B cell (primary cell): ENCODE measurements around the gene SPATA4.

Experiments used
- CTCF ChIP-seq: fragments of 200-600 bp; IDR thresholded peaks from one replicate; pipeline ENCODE4 v1.8.0; 2022; ENCODE audit warnings: antibody characterized with exemption, mild to moderate bottlenecking
- EZH2 ChIP-seq: IDR thresholded peaks from 2 replicates; pipeline ENCODE4 v1.6.1; 2012; ENCODE audit warnings: borderline replicate concordance, low read depth, mild to moderate bottlenecking, moderate library complexity, low read length; ENCODE audit not compliant: insufficient read depth, poor library complexity, severe bottlenecking

- TF ChIP-seq CTCF: no peak
- TF ChIP-seq EZH2: no peak
These were observed 5.2 kb downstream of the SPATA4 start for GRCh38 chr4:176189891-176190795.
